Muscle layer of colon (tissue), 2 donors: Measurements from ENCODE around the gene CYP8B1.

Source experiments
- H3K27ac ChIP-seq: one replicate; pipeline ENCODE4 v1.7.0; 2013; ENCODE audit warnings: low read depth, mild to moderate bottlenecking, low read length, moderate library complexity
- H3K27me3 ChIP-seq, 2 donors: one replicate each; pipeline ENCODE4 v1.7.0; 2013; ENCODE audit warnings: low read length in 2 of 2, mild to moderate bottlenecking in 2 of 2; ENCODE audit not compliant: insufficient read depth in 2 of 2, control insufficient read depth in 1 of 2
- H3K36me3 ChIP-seq: one replicate; pipeline ENCODE4 v1.7.0; 2013; ENCODE audit warnings: mild to moderate bottlenecking, low read length; ENCODE audit not compliant: insufficient read depth
- H3K4me1 ChIP-seq: one replicate; pipeline ENCODE4 v1.7.0; 2013; ENCODE audit warnings: mild to moderate bottlenecking, low read length; ENCODE audit not compliant: insufficient read depth
- H3K4me3 ChIP-seq, 2 donors: one replicate each; pipeline ENCODE4 v1.7.0; 2013; ENCODE audit warnings: low read length in 2 of 2, low read depth in 1 of 2, mild to moderate bottlenecking in 1 of 2, moderate library complexity in 1 of 2
- H3K9ac ChIP-seq: one replicate; pipeline ENCODE4 v1.7.0; 2013; ENCODE audit warnings: low read length
- H3K9me3 ChIP-seq: one replicate; pipeline ENCODE4 v1.7.0; 2013; ENCODE audit warnings: mild to moderate bottlenecking, low read length
- donor health status: abdominal sarcoma.
- donor health status: Adenocarcinoma of cecum.

Gene CYP8B1

GRCh38 chr3:42830437-42831320 is 45.0 kb downstream of the CYP8B1 start:
- H3K27me3 ChIP-seq, result no peaks in the 10 kb centered on the region
- H3K27ac ChIP-seq, result no peak overlapping the region
- no peak overlapping the region for H3K9ac ChIP-seq
- no peak overlapping the region for H3K4me3 ChIP-seq
- H3K4me1 ChIP-seq, result no peaks in the 10 kb centered on the region
- no peaks in the 10 kb centered on the region for H3K9me3 ChIP-seq
- no peaks in the 10 kb centered on the region for H3K36me3 ChIP-seq

- Histone ChIP-seq H3K27ac (no peak overlapping the region), H3K4me3 (no peak overlapping the region), H3K4me1 (no peaks in the 10 kb centered on the region), H3K9ac (no peak overlapping the region), H3K27me3 (no peaks in the 10 kb centered on the region), H3K36me3 (no peaks in the 10 kb centered on the region), H3K9me3 (no peaks in the 10 kb centered on the region)
These were observed 45.8 kb downstream of the CYP8B1 start for GRCh38 chr3:42829628-42830436.

- no peak overlapping the region for H3K4me3 ChIP-seq
- no peaks in the 10 kb centered on the region for H3K9me3 ChIP-seq
- no peaks in the 10 kb centered on the region for H3K4me1 ChIP-seq
- no peaks in the 10 kb centered on the region for H3K36me3 ChIP-seq
- no peaks in the 10 kb centered on the region for H3K27me3 ChIP-seq
- no peak overlapping the region for H3K9ac ChIP-seq
- no peak overlapping the region for H3K27ac ChIP-seq
These were observed 46.5 kb downstream of the CYP8B1 start for GRCh38 chr3:42829083-42829627.

- Histone ChIP-seq H3K9me3 (no peaks in the 10 kb centered on the region), H3K4me3 (no peak overlapping the region), H3K36me3 (no peaks in the 10 kb centered on the region), H3K4me1 (no peaks in the 10 kb centered on the region), H3K9ac (no peak overlapping the region), H3K27me3 (no peaks in the 10 kb centered on the region), H3K27ac (no peak overlapping the region)
These were observed 48.0 kb downstream of the CYP8B1 start for GRCh38 chr3:42827654-42828053.

GRCh38 chr3:42827023-42827422 is 48.7 kb downstream of the CYP8B1 start:
- Histone ChIP-seq H3K9me3 (no peaks in the 10 kb centered on the region), H3K36me3 (no peaks in the 10 kb centered on the region), H3K9ac (no peak overlapping the region), H3K27ac (no peak overlapping the region), H3K27me3 (no peaks in the 10 kb centered on the region), H3K4me1 (no peaks in the 10 kb centered on the region), H3K4me3 (no peak overlapping the region)

GRCh38 chr3:42826141-42826540 is 49.5 kb downstream of the CYP8B1 start:
- no peak overlapping the region for H3K27ac ChIP-seq
- H3K9me3 ChIP-seq, result no peaks in the 10 kb centered on the region
- H3K4me3 ChIP-seq, result no peak overlapping the region
- H3K4me1 ChIP-seq, result no peaks in the 10 kb centered on the region
- H3K27me3 ChIP-seq, result no peaks in the 10 kb centered on the region
- no peak overlapping the region for H3K9ac ChIP-seq
- H3K36me3 ChIP-seq, result no peaks in the 10 kb centered on the region

GRCh38 chr3:42823351-42823750 is 52.3 kb downstream of the CYP8B1 start:
- H3K27ac ChIP-seq, result no peak overlapping the region
- no peaks in the 10 kb centered on the region for H3K27me3 ChIP-seq
- H3K4me1 ChIP-seq, result no peaks in the 10 kb centered on the region
- no peaks in the 10 kb centered on the region for H3K9me3 ChIP-seq
- H3K9ac ChIP-seq, result no peak overlapping the region
- no peaks in the 10 kb centered on the region for H3K36me3 ChIP-seq
- no peak overlapping the region for H3K4me3 ChIP-seq

GRCh38 chr3:42822828-42823227 is 52.9 kb downstream of the CYP8B1 start:
- Histone ChIP-seq H3K4me3 (no peak overlapping the region), H3K9ac (no peak overlapping the region), H3K27ac (no peak overlapping the region), H3K4me1 (no peaks in the 10 kb centered on the region), H3K36me3 (no peaks in the 10 kb centered on the region), H3K9me3 (no peaks in the 10 kb centered on the region), H3K27me3 (no peaks in the 10 kb centered on the region)
